Measurements from ENCODE around the gene UPF3B.

DNA sequence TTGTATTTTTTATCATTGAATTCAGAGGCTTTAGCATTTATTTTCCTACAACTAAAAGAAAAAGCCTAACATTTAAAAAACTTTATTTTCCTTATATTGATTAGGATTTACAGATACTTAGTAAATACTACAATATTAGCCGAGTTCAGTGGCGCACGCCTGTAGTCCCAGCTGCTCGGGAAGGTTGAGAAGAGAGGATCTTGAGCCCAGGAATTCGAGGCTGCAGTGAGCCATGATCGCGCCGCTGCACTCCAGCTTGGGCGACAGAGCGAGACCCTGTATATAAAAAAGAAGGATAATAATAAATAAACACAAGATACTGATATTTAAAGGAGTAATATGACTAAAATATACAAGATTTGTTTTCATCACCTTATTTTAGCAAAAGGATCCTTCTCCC, 681 bp upstream of the UPF3B start:
- TF ChIP-seq, protein P1, sequence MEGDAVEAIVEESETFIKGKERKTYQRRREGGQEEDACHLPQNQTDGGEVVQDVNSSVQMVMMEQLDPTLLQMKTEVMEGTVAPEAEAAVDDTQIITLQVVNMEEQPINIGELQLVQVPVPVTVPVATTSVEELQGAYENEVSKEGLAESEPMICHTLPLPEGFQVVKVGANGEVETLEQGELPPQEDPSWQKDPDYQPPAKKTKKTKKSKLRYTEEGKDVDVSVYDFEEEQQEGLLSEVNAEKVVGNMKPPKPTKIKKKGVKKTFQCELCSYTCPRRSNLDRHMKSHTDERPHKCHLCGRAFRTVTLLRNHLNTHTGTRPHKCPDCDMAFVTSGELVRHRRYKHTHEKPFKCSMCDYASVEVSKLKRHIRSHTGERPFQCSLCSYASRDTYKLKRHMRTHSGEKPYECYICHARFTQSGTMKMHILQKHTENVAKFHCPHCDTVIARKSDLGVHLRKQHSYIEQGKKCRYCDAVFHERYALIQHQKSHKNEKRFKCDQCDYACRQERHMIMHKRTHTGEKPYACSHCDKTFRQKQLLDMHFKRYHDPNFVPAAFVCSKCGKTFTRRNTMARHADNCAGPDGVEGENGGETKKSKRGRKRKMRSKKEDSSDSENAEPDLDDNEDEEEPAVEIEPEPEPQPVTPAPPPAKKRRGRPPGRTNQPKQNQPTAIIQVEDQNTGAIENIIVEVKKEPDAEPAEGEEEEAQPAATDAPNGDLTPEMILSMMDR (conservative IDR thresholded peaks at IDR 0.05; ENCODE audit: low read depth, low read length), result no peak
- no peak for TF ChIP-seq EZH2 (IDR thresholded peaks at IDR 0.05; ENCODE audit: low read length, unreplicated experiment)

Data from PC-3 (cell line).